Epidermal melanocyte (primary cell): ENCODE results near the gene HOXB1.

Experiments
- DNase-seq: peaks from one replicate; pipeline ENCODE4 v3.0.0; 2011; ENCODE audit warnings: low spot score; ENCODE audit not compliant: insufficient read length

Gene HOXB1

GRCh38 chr17:48530887-48531272 is at the start of gene HOXB1:
Gene HOXB1 (minus strand): TSS chr17:48531011. CDS start chr17:48530904, 107 bp downstream.
- no peak for DNase-seq

- no peak for DNase-seq
Observed at GRCh38 chr17:48579760-48580554, 49.1 kb upstream of the HOXB1 start.

- no peak for DNase-seq
Observed at GRCh38 chr17:48579471-48579759, 48.6 kb upstream of the HOXB1 start.

- DNase-seq, result no peak
Observed at GRCh38 chr17:48578616-48579470, 48.0 kb upstream of the HOXB1 start.

GRCh38 chr17:48577946-48578615 is 47.3 kb upstream of the HOXB1 start, which contains the start of gene HOXB4:
Gene HOXB4 (minus strand): TSS chr17:48578350. CDS start chr17:48578319, 31 bp downstream.
- DNase-seq, result peak; percentile 90

GRCh38 chr17:48577330-48577945 is 46.6 kb upstream of the HOXB1 start:
- no peak for DNase-seq

- DNase-seq, result no peak
Observed at GRCh38 chr17:48576479-48577309, 45.9 kb upstream of the HOXB1 start.

- DNase-seq, result no peak
Observed at GRCh38 chr17:48575673-48576478, 45.1 kb upstream of the HOXB1 start.

GRCh38 chr17:48575066-48575582 is 44.3 kb upstream of the HOXB1 start:
- no peak for DNase-seq

GRCh38 chr17:48574505-48575065 is 43.8 kb upstream of the HOXB1 start:
- no peak for DNase-seq

GRCh38 chr17:48571826-48572417 is 41.1 kb upstream of the HOXB1 start:
- no peak for DNase-seq

- DNase-seq, result no peak
Observed at GRCh38 chr17:48571024-48571818, 40.4 kb upstream of the HOXB1 start.

- no peak for DNase-seq
Observed at GRCh38 chr17:48570325-48571023, 39.7 kb upstream of the HOXB1 start.

GRCh38 chr17:48569674-48570324 is 39.0 kb upstream of the HOXB1 start:
- DNase-seq, result no peak

GRCh38 chr17:48569240-48569582 is 38.4 kb upstream of the HOXB1 start:
- no peak for DNase-seq

- DNase-seq, result no peak
Observed at GRCh38 chr17:48568499-48569239, 37.9 kb upstream of the HOXB1 start.
